Left lung (tissue), 10 donors: ENCODE measurements around the gene PTTG1. TPM values are rescaled to one million over a fixed set of nuclear protein-coding genes. Genes with fewer than 3 reads are reported as not detected.

ENCODE experiments used
- ATAC-seq: fragments of 200-7000 bp; cut with Tn5 transposase; one replicate; pipeline ENCODE4 v1.9.1; 2020; ENCODE audit warnings: moderate library complexity
- DNase-seq, 4 donors: peaks; one replicate each; pipeline ENCODE4 v3.0.0-alpha.2; 2013 to 2020
- H3K27ac ChIP-seq, 2 donors: fragments of 200-600 bp; sonication (generic) in 1 of 2; one replicate each; pipeline versions ENCODE4 v1.5.0 to v1.8.0; 2020 to 2021
- H3K27me3 ChIP-seq, 2 donors: fragments of 200-600 bp; sonication (generic) in 1 of 2; one replicate each; pipeline versions ENCODE4 v1.5.0 to v1.8.0; 2020 to 2021
- H3K36me3 ChIP-seq, 2 donors: fragments of 200-600 bp; sonication (generic) in 1 of 2; one replicate each; pipeline versions ENCODE4 v1.5.0 to v1.8.0; 2020 to 2021
- H3K4me1 ChIP-seq, 2 donors: fragments of 200-600 bp; one replicate each; pipeline ENCODE4 v1.8.0; 2021
- H3K4me3 ChIP-seq, 2 donors: fragments of 200-600 bp; sonication (generic) in 1 of 2; one replicate each; pipeline versions ENCODE4 v1.5.0 to v1.8.0; 2020 to 2021; ENCODE audit warnings: mild to moderate bottlenecking in 1 of 2
- H3K9me3 ChIP-seq, 2 donors: fragments of 200-600 bp; sonication (generic) in 1 of 2; one replicate each; pipeline versions ENCODE4 v1.5.0 to v1.8.0; 2020 to 2021
- intact Hi-C, 2 donors: fragments of 100-400 bp; cut with DNase I; formaldehyde crosslinking; loops; one replicate each; pipeline versions ENCODE4 v1.11.2 to v1.14.2; 2022
- polyA plus RNA-seq, 6 donors: library from polyadenylated mRNA; unstranded; fragments of 120-200 nt; gene quantifications; one replicate each; pipeline ENCODE4 v1.2.1, GENCODE V29; 2013; ENCODE audit not compliant: insufficient read length in 6 of 6
- total RNA-seq, 2 donors: library from RNA; stranded (reverse); fragmentation: NEBNext Ultra II Directional; extraction: Animal tissue kit (Norgen Biotek cat#: 25700); gene quantifications; one replicate each; pipeline ENCODE4 v1.2.1, GENCODE V29; 2021
- TF ChIP-seq, protein P1 (sequence below), 2 donors: fragments of 200-600 bp; sonication (generic) in 1 of 2; IDR thresholded peaks; one replicate each; pipeline versions ENCODE4 v1.5.0 to v1.8.0; 2021; ENCODE audit warnings: antibody characterized with exemption in 2 of 2
- donor health status: DM: no; HTN: yes; CAD: no.
- donor health status: DM: no; HTN: no; CAD: no.

The PTTG1 gene
- total and polyA plus RNA-seq, 8 donors, result 10.2 to 107 (median 54.7) TPM

- no peak for ATAC-seq
- Histone ChIP-seq H3K4me1 (no peaks in the 10 kb centered on the region), H3K27ac (no peak overlapping the region), H3K4me3 (no peak overlapping the region), H3K36me3 (no peaks in the 10 kb centered on the region), H3K9me3 (peaks cover 0 to 2% of the 10 kb centered on the region in 2 donors), H3K27me3 (no peaks in the 10 kb centered on the region)
- TF ChIP-seq, protein P1, sequence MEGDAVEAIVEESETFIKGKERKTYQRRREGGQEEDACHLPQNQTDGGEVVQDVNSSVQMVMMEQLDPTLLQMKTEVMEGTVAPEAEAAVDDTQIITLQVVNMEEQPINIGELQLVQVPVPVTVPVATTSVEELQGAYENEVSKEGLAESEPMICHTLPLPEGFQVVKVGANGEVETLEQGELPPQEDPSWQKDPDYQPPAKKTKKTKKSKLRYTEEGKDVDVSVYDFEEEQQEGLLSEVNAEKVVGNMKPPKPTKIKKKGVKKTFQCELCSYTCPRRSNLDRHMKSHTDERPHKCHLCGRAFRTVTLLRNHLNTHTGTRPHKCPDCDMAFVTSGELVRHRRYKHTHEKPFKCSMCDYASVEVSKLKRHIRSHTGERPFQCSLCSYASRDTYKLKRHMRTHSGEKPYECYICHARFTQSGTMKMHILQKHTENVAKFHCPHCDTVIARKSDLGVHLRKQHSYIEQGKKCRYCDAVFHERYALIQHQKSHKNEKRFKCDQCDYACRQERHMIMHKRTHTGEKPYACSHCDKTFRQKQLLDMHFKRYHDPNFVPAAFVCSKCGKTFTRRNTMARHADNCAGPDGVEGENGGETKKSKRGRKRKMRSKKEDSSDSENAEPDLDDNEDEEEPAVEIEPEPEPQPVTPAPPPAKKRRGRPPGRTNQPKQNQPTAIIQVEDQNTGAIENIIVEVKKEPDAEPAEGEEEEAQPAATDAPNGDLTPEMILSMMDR (IDR thresholded peaks at IDR 0.05), result no peak
- no peak for DNase-seq
- intact Hi-C loops, result no loop called here
Observed at GRCh38 chr5:160382346-160382745, 39.3 kb upstream of the PTTG1 start.

DNA sequence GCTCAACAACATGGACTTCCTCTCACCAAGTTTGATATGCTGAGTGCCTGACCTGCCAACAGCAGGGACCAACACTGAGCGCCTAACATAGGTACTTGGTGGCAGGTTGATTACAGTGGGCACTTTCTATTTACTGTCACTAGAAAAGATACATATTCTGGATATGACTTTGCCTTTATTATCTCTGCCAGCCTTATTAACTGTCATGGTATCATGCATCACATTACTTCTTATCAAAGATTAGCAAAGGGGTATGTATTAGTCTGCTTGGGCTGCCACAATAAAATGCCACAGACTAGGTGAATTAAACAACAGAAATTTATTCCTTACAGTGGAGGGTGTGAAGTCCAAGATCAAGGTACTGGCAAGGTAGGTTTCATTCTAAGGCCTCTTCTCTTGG, 37.0 kb upstream of the PTTG1 start:
- Histone ChIP-seq H3K4me3 (no peak overlapping the region), H3K36me3 (no peaks in the 10 kb centered on the region), H3K9me3 (peaks cover 0 to 9% of the 10 kb centered on the region in 2 donors), H3K27ac (no peak overlapping the region), H3K4me1 (no peaks in the 10 kb centered on the region), H3K27me3 (no peaks in the 10 kb centered on the region)
- no peak for DNase-seq
- no peak for ATAC-seq
- TF ChIP-seq, protein P1 (IDR thresholded peaks at IDR 0.05), result no peak
- intact Hi-C loops, result no loop called here

DNA sequence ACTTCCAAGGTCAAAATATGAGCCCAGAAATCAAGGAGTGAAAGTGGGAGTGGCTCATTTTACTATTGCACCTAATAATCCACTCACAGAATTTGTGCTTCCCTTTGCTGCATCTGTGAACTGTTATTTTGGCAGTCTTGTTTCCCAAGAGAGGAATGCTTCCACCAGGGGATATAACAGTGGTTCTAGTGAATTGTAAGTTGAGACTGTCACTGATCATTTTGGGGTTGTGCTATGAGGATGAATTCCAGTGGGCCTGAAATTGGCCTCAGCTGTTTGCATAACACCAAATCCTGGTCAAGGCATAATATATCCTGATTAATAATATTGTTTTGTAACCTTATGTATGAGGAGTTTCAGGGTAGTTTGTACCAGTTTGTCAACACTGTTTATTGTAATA, 36.2 kb upstream of the PTTG1 start:
- no peak for DNase-seq
- intact Hi-C loops, result no loop called here
- Histone ChIP-seq H3K27me3 (no peaks in the 10 kb centered on the region), H3K27ac (no peak overlapping the region), H3K36me3 (no peaks in the 10 kb centered on the region), H3K4me3 (no peak overlapping the region), H3K9me3 (peaks cover 0 to 9% of the 10 kb centered on the region in 2 donors), H3K4me1 (no peaks in the 10 kb centered on the region)
- TF ChIP-seq, protein P1 (IDR thresholded peaks at IDR 0.05), result no peak
- ATAC-seq, result no peak

- DNase-seq (no peak), ATAC-seq (no peak)
- TF ChIP-seq, protein P1 (IDR thresholded peaks at IDR 0.05), result no peak
- H3K36me3 ChIP-seq, result no peaks in the 10 kb centered on the region
- intact Hi-C loops, result no loop called here
- H3K27ac ChIP-seq, result no peak overlapping the region
- H3K4me3 ChIP-seq, result no peak overlapping the region
- no peaks in the 10 kb centered on the region for H3K4me1 ChIP-seq
- H3K9me3 ChIP-seq, result peaks cover 0 to 9% of the 10 kb centered on the region in 2 donors
- H3K27me3 ChIP-seq, result no peaks in the 10 kb centered on the region
Observed at GRCh38 chr5:160387445-160387844, 34.2 kb upstream of the PTTG1 start.

DNA sequence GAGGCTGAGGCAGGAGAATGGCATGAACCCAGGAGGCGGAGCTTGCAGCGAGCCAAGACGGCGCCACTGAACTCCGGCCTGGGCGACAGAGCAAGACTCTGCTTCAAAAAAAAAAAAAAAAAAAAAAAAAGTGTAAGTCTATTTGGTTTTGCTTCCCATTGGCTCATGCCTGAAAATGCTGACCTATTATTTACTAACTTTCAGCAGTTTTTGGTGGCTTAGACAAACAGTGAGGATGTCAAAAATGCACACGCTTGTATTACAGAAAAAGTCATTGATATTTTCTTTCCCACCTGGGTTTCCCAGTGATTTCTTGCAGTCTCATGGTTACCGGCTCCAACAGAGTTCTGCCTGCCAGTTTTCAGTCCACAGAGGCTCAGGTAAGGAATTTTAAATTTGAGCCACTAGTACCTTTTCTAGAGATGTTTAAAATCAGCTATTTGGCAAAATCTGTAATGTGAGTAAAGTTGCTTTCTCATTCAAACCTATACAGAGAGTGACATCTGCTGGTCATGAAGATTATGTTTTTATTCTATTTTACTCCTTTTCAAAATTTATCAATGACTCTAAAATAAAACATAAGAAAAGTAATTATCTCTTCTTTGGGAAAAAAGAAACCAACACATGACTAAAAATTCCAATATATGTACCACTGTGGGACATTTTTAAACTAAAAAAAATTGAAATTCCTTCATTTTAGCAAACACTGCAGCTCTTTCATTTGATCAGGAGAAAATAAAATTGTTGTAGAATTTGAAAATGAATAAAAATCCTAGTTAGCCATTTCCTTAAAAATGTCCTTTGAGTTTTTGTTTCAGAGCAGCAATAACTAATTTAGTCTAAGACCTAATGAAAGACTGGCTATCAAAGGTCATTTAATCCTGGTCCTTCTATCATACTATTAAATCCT, 30.6 kb upstream of the PTTG1 start:
- Histone ChIP-seq H3K36me3 (no peaks in the 10 kb centered on the region), H3K4me3 (no peak overlapping the region), H3K27ac (no peak overlapping the region), H3K9me3 (peaks cover 0 to 9% of the 10 kb centered on the region in 2 donors), H3K27me3 (no peaks in the 10 kb centered on the region), H3K4me1 (no peaks in the 10 kb centered on the region)
- ATAC-seq (peak; percentile 57), DNase-seq (no peak)
- TF ChIP-seq, protein P1 (IDR thresholded peaks at IDR 0.05), result peak; percentile 10 to 38
- intact Hi-C loops, result no loop called here
